ENCODE results near the gene GPA33. TPM values are rescaled to one million over a fixed set of nuclear protein-coding genes. Genes with fewer than 3 reads are reported as not detected.

Gene GPA33
- polyA plus RNA-seq, 1 experiment = not detected

GRCh38 chr1:167118188-167118587 is 28.0 kb upstream of the GPA33 start:
- ChIA-PET POLR2A (no interaction called here), CTCF (interaction anchor here (0.6 kb wide), 1 partner anchor 102 kb away, joined by 3 read pairs; the partner anchor contains the start of gene POU2F1)

GRCh38 chr1:167117225-167117624 is 27.0 kb upstream of the GPA33 start:
- Histone ChIP-seq H3K9me3 (ENCODE audit: control insufficient read depth, insufficient read depth, low read length) (no peaks in the 10 kb centered on the region; the same call in 1 of the 2 replicates), H3K27ac (ENCODE audit: low read depth, low read length) (no peak overlapping the region), H3K4me3 (ENCODE audit: low read depth, low read length) (no peak overlapping the region), H3K27me3 (ENCODE audit: control insufficient read depth, insufficient read depth, low read length) (peaks cover 2% of the 10 kb centered on the region)
- TF ChIP-seq, protein P1, sequence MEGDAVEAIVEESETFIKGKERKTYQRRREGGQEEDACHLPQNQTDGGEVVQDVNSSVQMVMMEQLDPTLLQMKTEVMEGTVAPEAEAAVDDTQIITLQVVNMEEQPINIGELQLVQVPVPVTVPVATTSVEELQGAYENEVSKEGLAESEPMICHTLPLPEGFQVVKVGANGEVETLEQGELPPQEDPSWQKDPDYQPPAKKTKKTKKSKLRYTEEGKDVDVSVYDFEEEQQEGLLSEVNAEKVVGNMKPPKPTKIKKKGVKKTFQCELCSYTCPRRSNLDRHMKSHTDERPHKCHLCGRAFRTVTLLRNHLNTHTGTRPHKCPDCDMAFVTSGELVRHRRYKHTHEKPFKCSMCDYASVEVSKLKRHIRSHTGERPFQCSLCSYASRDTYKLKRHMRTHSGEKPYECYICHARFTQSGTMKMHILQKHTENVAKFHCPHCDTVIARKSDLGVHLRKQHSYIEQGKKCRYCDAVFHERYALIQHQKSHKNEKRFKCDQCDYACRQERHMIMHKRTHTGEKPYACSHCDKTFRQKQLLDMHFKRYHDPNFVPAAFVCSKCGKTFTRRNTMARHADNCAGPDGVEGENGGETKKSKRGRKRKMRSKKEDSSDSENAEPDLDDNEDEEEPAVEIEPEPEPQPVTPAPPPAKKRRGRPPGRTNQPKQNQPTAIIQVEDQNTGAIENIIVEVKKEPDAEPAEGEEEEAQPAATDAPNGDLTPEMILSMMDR (IDR thresholded peaks at IDR 0.05; ENCODE audit: low read depth, low read length) = no peak
- ChIA-PET POLR2A (no interaction called here), CTCF (no interaction called here)
- no peak for DNase-seq (ENCODE audit: low read depth, low spot score)

More at GRCh38 chr1:167118188-167118587, 28.0 kb upstream of the GPA33 start:
- Histone ChIP-seq H3K27ac (ENCODE audit: low read depth, low read length) (no peak overlapping the region), H3K9me3 (ENCODE audit: control insufficient read depth, insufficient read depth, low read length) (no peaks in the 10 kb centered on the region; the same call in 1 of the 2 replicates), H3K27me3 (ENCODE audit: control insufficient read depth, insufficient read depth, low read length) (peaks cover 2% of the 10 kb centered on the region), H3K4me3 (ENCODE audit: low read depth, low read length) (no peak overlapping the region)
- TF ChIP-seq, protein P1 (IDR thresholded peaks at IDR 0.05; ENCODE audit: low read depth, low read length) = no peak
- DNase-seq (ENCODE audit: low read depth, low spot score) = no peak

GRCh38 chr1:167116174-167116573 is 26.0 kb upstream of the GPA33 start:
- Histone ChIP-seq H3K4me3 (ENCODE audit: low read depth, low read length) (no peak overlapping the region), H3K27ac (ENCODE audit: low read depth, low read length) (no peak overlapping the region), H3K9me3 (ENCODE audit: control insufficient read depth, insufficient read depth, low read length) (no peaks in the 10 kb centered on the region), H3K27me3 (ENCODE audit: control insufficient read depth, insufficient read depth, low read length) (no peaks in the 10 kb centered on the region)
- TF ChIP-seq, protein P1 (IDR thresholded peaks at IDR 0.05; ENCODE audit: low read depth, low read length) = no peak
- DNase-seq (ENCODE audit: low read depth, low spot score) = no peak
- ChIA-PET POLR2A (no interaction called here), CTCF (interaction anchor here (0.5 to 1.2 kb wide), 2 partner anchors 151 to 418 kb away, joined by 3 to 6 read pairs; no protein-coding TSS in a partner anchor)

DNA sequence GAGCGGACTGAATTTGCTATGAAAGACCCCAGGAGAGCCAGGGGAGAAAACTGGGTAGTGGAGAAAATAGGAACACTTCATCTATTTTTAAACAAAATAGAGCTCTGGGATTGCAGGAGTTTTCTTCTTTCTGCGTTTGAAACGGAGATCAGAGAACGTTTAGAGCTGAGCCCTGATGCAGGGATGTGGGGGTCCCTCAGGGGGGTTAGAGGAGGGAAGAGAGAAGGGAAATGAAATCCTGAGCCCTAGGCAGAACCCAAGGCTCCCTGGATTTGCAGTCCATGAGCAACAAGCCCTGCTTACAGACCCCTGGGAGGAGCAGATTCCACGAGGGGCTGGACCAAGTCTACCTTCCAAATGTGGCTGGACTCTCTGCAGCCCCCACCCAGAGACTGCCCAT is 25.5 kb upstream of the GPA33 start:
- Histone ChIP-seq H3K4me3 (ENCODE audit: low read depth, low read length) (no peak overlapping the region), H3K27ac (ENCODE audit: low read depth, low read length) (no peak overlapping the region), H3K27me3 (ENCODE audit: control insufficient read depth, insufficient read depth, low read length) (no peaks in the 10 kb centered on the region), H3K9me3 (ENCODE audit: control insufficient read depth, insufficient read depth, low read length) (no peaks in the 10 kb centered on the region)
- TF ChIP-seq, protein P1 (IDR thresholded peaks at IDR 0.05; ENCODE audit: low read depth, low read length) = no peak
- DNase-seq (ENCODE audit: low read depth, low spot score) = no peak
- ChIA-PET CTCF (interaction anchor here (1.2 kb wide), 1 partner anchor 419 kb away, joined by 3 read pairs; no protein-coding TSS in a partner anchor), POLR2A (no interaction called here)

DNA sequence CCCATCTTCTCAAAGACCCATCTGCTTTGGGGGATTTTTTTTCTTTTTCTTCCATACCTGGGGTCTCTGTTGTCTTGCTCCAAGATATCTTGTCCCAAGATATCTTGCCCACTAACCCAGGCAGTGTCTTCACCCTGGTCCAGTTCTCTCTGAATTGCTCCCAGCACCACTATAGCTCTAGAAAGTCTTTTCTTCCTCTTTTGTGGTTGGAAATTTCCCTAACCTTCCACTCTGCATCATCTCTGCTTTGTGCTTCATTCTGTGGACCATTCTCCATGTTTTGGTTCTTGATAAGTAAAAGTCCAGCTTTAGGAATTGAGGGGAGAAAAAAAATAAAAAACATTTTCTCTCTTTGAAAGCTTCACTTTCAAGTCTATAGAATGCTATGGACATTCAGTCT is 24.5 kb upstream of the GPA33 start:
- ChIA-PET CTCF (no interaction called here), POLR2A (no interaction called here)
- TF ChIP-seq, protein P1 (IDR thresholded peaks at IDR 0.05; ENCODE audit: low read depth, low read length) = no peak
- DNase-seq (ENCODE audit: low read depth, low spot score) = no peak
- Histone ChIP-seq H3K4me3 (ENCODE audit: low read depth, low read length) (no peak overlapping the region), H3K27ac (ENCODE audit: low read depth, low read length) (no peak overlapping the region), H3K9me3 (ENCODE audit: control insufficient read depth, insufficient read depth, low read length) (no peaks in the 10 kb centered on the region), H3K27me3 (ENCODE audit: control insufficient read depth, insufficient read depth, low read length) (no peaks in the 10 kb centered on the region)

All from AG04450 (cell line).